Stimulated activated CD8-positive, alpha-beta memory T cell treated with anti-CD3 and anti-CD28 coated beads, Interleukin-15, amount 100 ng/mL, for 4 hours (primary cell): ENCODE measurements around the gene DENND1B.

Experiments
- DNase-seq, 2 donors: peaks; one replicate each; pipeline ENCODE4 v3.0.0-alpha.2; 2020; ENCODE audit warnings: low read depth in 2 of 2

The DENND1B gene

DNA sequence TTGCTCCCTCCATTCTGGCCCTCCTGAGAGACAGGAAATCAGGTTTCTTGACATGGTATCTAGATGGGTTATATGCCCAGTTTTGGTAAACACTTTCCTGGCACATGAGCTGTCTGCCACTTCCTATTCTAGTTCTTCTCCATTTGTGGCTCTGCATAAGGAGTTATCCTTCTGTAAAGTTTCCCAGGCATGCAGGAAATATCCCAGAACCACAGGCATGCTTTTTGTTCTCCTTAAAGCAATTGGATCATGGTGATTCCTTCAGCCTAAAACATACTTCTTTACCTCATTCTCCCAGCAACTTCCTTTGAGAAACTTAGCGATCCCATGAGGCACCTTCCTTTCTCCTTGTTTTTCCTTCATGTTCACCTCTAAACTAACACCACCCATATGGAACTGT, 307.4 kb downstream of the DENND1B start:
- no peak for DNase-seq

DNA sequence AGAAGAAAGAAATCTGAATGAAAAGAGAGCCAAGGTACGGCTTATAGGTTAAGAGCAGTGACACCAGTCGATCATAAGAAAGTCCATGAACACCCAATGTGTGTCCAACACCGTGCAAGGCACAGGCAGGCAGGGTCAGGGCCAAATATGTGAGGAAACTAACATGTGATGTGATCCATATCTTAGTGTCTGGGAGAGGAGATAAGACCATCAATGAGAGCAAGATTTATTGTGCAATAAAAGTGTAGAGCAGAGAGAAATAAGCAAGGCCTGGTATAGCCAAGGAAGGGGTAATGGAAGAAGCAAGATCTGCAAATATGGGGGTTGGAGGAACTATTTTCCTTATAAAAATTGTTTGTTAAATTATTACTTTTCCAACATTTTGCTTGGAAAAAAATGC, 308.5 kb downstream of the DENND1B start:
- DNase-seq, result no peak

DNA sequence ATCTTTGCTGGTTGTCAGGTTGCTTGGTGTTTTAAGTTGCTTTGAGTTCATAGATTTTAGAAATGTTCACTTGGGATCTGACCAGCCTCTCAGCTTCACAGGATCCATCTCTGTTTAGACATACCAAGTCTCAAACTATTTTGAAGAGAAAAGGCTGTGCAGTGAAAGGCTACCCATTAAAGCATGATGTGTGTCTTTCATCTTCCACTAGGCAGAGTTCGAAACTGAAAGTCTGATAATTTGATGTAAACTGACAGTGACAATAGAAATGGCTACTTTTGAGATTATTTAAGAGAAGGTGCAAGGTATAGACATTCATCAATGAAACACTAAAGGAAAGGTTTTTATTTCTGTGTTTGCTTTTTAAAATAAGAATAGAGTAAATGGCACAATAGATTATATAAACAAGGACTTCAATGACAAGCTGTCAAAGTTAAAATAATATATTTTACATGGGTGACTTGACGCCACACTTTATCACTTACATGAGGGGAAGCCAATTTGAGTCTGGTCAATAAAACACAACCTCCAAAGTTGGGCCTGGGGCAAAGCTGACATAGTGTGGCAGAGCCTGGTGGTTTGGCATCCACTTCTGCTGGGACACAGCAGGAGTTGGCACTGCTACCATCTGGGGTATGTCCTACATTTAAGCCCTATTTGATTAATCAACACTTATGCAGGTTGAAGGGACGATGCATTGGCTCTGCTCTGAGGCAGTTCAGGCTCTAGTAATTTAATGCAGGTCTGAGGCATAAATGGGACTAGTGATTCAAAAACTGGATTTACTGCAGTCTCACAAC, 309.6 kb downstream of the DENND1B start:
- DNase-seq, result no peak

DNA sequence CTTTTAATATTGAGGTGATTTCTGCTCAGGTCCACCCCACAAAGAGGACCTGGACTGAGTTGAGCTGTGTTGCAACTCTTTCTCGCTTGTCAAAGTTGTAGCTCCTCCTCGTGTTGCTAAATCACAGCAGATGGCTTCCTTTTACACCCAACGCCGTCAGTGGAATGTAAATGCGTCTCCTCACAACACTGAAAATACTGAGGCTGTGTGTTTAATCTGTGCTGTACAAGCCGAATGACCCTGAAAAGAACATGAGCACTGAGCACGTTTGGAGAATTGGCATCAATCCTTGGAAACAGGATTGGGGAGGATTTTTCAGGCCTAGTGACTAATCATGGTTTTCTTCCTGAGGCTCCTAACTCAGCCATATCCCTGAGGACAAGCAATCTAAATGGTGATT, 311.2 kb downstream of the DENND1B start:
- no peak for DNase-seq

GRCh38 chr1:197463142-197463541, 312.1 kb downstream of the DENND1B start:
- DNase-seq, result no peak

GRCh38 chr1:197462539-197462938, 312.7 kb downstream of the DENND1B start:
- no peak for DNase-seq
